Measurements from ENCODE around the gene C1orf105. TPM values are rescaled to one million over a fixed set of nuclear protein-coding genes. Genes with fewer than 3 reads are reported as not detected.

The C1orf105 gene
- polyA plus RNA-seq, 1 donor (not counting 4 experiments of a cell fraction or from before 2014, with no cell fraction given) = not detected

DNA sequence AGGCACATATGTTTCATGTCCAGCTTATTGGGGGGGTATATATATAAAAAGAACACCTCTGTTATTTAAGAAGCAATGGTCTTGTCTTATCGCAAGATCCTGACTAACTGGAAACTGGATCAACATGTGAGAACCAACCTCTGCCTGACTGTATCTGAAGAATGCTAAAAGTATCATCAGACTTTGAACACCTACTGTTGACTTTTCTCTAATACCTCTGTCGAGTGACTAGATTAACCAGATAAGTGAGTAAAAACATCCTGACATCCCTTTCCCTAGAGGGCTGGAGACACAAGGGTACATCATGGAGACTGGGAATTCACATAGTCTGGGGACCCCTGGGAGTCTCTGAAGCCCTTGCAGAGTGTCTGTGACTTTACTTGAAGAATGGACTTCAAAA lies 49.7 kb downstream of the C1orf105 start:
- H3K9ac ChIP-seq (ENCODE audit: control insufficient read depth, extremely low read depth, insufficient read depth, low read length) = no peak overlapping the region
- peaks cover 26% of the 10 kb centered on the region for H3K4me1 ChIP-seq (ENCODE audit: control insufficient read depth, extremely low read depth, insufficient read depth, low read length)
- no peak for DNase-seq (ENCODE audit: low read depth, low spot score)
- H3K79me2 ChIP-seq (ENCODE audit: control insufficient read depth, insufficient read depth, low read length) = no peaks in the 10 kb centered on the region
- no peak for FAIRE-seq
- H2AFZ ChIP-seq (ENCODE audit: control insufficient read depth, low read length) = no peak overlapping the region
- no peaks in the 10 kb centered on the region for H3K36me3 ChIP-seq (ENCODE audit: control insufficient read depth in 2 of 2, extremely low read depth in 1 of 2, insufficient read depth in 2 of 2, low read length in 2 of 2)
- H3K9me3 ChIP-seq (ENCODE audit: control insufficient read depth, low read depth, low read length) = no peaks in the 10 kb centered on the region
- no peak overlapping the region for H3K27ac ChIP-seq (ENCODE audit: control insufficient read depth, insufficient read depth, low read length)
- no peaks in the 10 kb centered on the region for H4K20me1 ChIP-seq (ENCODE audit: control insufficient read depth, extremely low read depth, insufficient read depth, low read length)
- H3K4me2 ChIP-seq (ENCODE audit: control insufficient read depth, extremely low read depth, insufficient read depth, low read depth, low read length) = no peak overlapping the region
- H3K4me3 ChIP-seq (ENCODE audit: control insufficient read depth in 2 of 3, extremely low read depth in 1 of 3, insufficient read depth in 2 of 3, low read depth in 1 of 3, low read length in 3 of 3) = no peak overlapping the region
- no peak for TF ChIP-seq EZH2 (IDR thresholded peaks at IDR 0.05; ENCODE audit: low read length)
- TF ChIP-seq, protein P1, sequence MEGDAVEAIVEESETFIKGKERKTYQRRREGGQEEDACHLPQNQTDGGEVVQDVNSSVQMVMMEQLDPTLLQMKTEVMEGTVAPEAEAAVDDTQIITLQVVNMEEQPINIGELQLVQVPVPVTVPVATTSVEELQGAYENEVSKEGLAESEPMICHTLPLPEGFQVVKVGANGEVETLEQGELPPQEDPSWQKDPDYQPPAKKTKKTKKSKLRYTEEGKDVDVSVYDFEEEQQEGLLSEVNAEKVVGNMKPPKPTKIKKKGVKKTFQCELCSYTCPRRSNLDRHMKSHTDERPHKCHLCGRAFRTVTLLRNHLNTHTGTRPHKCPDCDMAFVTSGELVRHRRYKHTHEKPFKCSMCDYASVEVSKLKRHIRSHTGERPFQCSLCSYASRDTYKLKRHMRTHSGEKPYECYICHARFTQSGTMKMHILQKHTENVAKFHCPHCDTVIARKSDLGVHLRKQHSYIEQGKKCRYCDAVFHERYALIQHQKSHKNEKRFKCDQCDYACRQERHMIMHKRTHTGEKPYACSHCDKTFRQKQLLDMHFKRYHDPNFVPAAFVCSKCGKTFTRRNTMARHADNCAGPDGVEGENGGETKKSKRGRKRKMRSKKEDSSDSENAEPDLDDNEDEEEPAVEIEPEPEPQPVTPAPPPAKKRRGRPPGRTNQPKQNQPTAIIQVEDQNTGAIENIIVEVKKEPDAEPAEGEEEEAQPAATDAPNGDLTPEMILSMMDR (optimal IDR thresholded peaks at IDR 0.05 in 1 of 3, IDR thresholded peaks at IDR 0.05 in 1 of 3, conservative IDR thresholded peaks at IDR 0.05 in 1 of 3; ENCODE audit: extremely low read depth in 1 of 3, insufficient read depth in 2 of 3, low read length in 3 of 3) = no peak
- dilution Hi-C loops (cut with MboI; ENCODE audit: extremely low pct_ligation_motif_present, low sequenced_read_pairs) = no loop called here
- H3K9me1 ChIP-seq (ENCODE audit: control insufficient read depth, extremely low read depth, insufficient read depth, low read length) = no peaks in the 10 kb centered on the region
- no peaks in the 10 kb centered on the region for H3K27me3 ChIP-seq (ENCODE audit: control insufficient read depth, extremely low read depth, insufficient read depth, low read length)

DNA sequence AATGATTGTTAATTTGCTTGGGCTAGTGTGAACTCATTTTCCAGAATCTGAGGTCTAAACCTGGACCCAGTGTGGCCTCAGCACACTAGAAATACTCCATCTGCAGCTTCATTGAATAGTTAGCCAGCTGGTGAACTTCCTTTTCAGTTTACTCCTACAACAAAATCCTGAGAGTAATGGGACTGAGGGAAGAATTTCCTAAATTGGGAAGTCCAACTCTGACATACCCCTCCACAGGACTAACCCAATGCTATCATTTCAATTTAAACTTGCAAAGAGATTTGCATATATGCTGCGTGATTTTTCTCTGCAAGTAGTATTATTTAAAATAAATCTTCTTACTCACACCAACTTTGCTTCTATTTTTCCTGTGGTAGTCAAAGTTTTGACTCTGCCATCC lies 51.2 kb downstream of the C1orf105 start:
- no peaks in the 10 kb centered on the region for H3K9me3 ChIP-seq (ENCODE audit: control insufficient read depth, low read depth, low read length)
- H3K4me1 ChIP-seq (ENCODE audit: control insufficient read depth, extremely low read depth, insufficient read depth, low read length) = peaks cover 34% of the 10 kb centered on the region
- no peaks in the 10 kb centered on the region for H3K27me3 ChIP-seq (ENCODE audit: control insufficient read depth, extremely low read depth, insufficient read depth, low read length)
- H3K36me3 ChIP-seq (ENCODE audit: control insufficient read depth in 2 of 2, extremely low read depth in 1 of 2, insufficient read depth in 2 of 2, low read length in 2 of 2) = no peaks in the 10 kb centered on the region
- no peaks in the 10 kb centered on the region for H3K9me1 ChIP-seq (ENCODE audit: control insufficient read depth, extremely low read depth, insufficient read depth, low read length)
- dilution Hi-C loops (cut with MboI; ENCODE audit: extremely low pct_ligation_motif_present, low sequenced_read_pairs) = no loop called here
- DNase-seq (ENCODE audit: low read depth, low spot score) = no peak
- H3K79me2 ChIP-seq (ENCODE audit: control insufficient read depth, insufficient read depth, low read length) = no peaks in the 10 kb centered on the region
- no peak overlapping the region for H3K4me3 ChIP-seq (ENCODE audit: control insufficient read depth in 2 of 3, extremely low read depth in 1 of 3, insufficient read depth in 2 of 3, low read depth in 1 of 3, low read length in 3 of 3)
- H4K20me1 ChIP-seq (ENCODE audit: control insufficient read depth, extremely low read depth, insufficient read depth, low read length) = no peaks in the 10 kb centered on the region
- no peak overlapping the region for H3K4me2 ChIP-seq (ENCODE audit: control insufficient read depth, extremely low read depth, insufficient read depth, low read depth, low read length)
- TF ChIP-seq, protein P1 (optimal IDR thresholded peaks at IDR 0.05 in 1 of 3, IDR thresholded peaks at IDR 0.05 in 1 of 3, conservative IDR thresholded peaks at IDR 0.05 in 1 of 3; ENCODE audit: extremely low read depth in 1 of 3, insufficient read depth in 2 of 3, low read length in 3 of 3) = no peak
- no peak for TF ChIP-seq EZH2 (IDR thresholded peaks at IDR 0.05; ENCODE audit: low read length)
- no peak overlapping the region for H2AFZ ChIP-seq (ENCODE audit: control insufficient read depth, low read length)
- no peak overlapping the region for H3K27ac ChIP-seq (ENCODE audit: control insufficient read depth, insufficient read depth, low read length)
- FAIRE-seq = no peak
- H3K9ac ChIP-seq (ENCODE audit: control insufficient read depth, extremely low read depth, insufficient read depth, low read length) = no peak overlapping the region

All from keratinocyte (primary cell).